MV-4-11 (cell line): ENCODE results near the gene RABGAP1L.
A peak's percentile ranks its signal among the peaks of the same experiment; 100 is the strongest.
"Not testable (repeated sequence)": the region's sequence is repeated elsewhere in the genome, so short reads cannot be mapped to it uniquely, and the experiment has no call there.

Experiments used
- DNase-seq: peaks from one replicate; lab custom pipeline; 2025; lab: John Stamatoyannopoulos, UW

The RABGAP1L gene

GRCh38 chr1:174999216-174999935 lies 840.1 kb downstream of the RABGAP1L start:
- peak; percentile 98 for DNase-seq

- DNase-seq, result no peak
Measured at GRCh38 chr1:174999936-175000696, 840.8 kb downstream of the RABGAP1L start, which contains the start of gene CACYBP. TSS of gene CACYBP (plus strand) at chr1:174999947. CDS start at chr1:175000181, 234 bp downstream.

- DNase-seq, result no peak
Measured at GRCh38 chr1:175000697-175001187, 841.4 kb downstream of the RABGAP1L start.

- DNase-seq, result no peak
Measured at GRCh38 chr1:175002910-175003517, 843.7 kb downstream of the RABGAP1L start.

DNA sequence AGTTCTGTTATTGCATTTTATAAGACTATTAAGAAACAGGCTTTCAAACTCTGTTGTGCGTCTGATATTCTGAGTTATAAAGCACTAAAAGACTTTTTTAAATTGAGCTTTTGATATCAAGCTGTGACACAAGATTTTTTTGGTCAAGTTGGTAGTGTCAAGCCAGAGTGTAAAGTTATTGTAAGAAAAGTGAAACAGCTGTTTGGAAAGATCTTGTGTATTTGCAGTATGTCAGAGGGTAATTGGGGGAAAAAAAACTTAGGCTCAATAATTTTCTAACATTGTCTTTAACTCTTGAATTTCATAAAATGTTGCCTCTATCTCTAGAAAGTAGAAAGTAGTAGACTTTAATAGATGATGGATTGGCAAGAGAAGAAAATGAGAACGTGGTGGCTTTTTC lies 844.2 kb downstream of the RABGAP1L start:
- DNase-seq, result no peak

GRCh38 chr1:175005085-175005783 lies 845.9 kb downstream of the RABGAP1L start:
- DNase-seq, result no peak

- peak; percentile 23 for DNase-seq
Measured at GRCh38 chr1:175009532-175009931, 850.2 kb downstream of the RABGAP1L start.

GRCh38 chr1:175013445-175013844 lies 854.1 kb downstream of the RABGAP1L start:
- no peak for DNase-seq

GRCh38 chr1:175015243-175015642 lies 855.9 kb downstream of the RABGAP1L start:
- no peak for DNase-seq

DNA sequence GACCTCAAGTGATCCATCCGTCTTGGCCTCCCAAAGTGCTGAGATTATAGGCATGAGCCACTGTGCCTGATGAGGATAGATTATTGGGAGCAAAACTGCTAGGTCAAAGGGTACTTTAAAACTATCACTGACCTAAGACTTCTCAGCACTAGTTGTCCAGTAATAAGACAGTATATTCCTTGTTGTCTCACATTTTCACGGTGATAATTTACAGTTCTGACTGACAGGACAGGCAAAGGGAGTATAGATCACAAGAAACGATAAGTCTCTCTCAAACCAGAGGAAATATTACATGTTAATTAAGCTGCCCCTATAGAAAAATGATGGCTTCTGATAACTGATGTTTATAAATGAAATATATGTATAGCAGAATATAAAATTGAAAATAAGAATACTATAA lies 860.2 kb downstream of the RABGAP1L start:
- no peak for DNase-seq

DNA sequence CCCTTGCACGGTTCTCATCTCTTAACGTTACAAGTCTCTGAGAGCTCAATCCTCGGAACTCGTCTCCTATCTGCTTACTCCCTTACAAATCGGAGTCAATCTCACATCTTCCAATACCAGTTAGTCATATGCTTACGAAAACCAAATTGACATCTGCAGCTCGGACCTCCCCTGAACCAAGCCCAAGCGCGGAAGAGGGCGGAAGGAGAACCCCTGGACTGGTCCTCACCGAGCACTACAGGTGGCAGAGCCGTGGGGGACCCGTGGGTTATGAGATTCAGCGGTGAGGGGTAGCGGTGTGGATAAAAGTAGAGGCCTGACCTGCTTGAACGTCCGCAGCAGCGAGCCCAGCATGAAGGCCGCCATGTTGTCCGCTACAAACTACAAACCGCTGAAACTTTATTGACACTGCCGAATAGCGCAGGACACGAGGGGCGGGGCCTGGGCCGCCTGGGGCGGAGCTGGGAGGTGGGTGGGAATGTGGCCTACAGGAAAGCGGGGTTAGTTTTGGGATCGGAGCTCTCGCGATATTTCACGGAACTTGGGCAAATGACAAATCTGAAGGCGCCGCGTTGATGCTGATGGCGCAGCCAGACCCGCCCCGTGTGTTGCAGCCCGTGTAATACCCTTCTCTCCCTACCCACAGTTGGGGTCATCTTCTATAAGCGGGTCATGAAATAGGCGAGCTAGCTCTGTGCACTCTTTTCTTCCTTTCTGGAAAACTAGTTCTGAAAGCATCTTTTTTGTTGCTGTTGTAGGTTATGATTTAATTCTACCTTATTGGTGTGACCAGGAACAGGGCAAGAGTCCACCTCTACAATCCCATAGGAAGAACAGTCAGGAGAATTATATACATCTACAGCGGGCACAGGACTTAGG lies 864.0 kb downstream of the RABGAP1L start, which contains the start of gene MRPS14:
MRPS14 (minus strand) TSS at position 383 of the 879 bp plus-strand sequence; CDS start at position 366, 17 bp downstream.
- peak; percentile 97 for DNase-seq

- DNase-seq, result not testable (repeated sequence)
Measured at GRCh38 chr1:175023922-175024242, 864.6 kb downstream of the RABGAP1L start.

DNA sequence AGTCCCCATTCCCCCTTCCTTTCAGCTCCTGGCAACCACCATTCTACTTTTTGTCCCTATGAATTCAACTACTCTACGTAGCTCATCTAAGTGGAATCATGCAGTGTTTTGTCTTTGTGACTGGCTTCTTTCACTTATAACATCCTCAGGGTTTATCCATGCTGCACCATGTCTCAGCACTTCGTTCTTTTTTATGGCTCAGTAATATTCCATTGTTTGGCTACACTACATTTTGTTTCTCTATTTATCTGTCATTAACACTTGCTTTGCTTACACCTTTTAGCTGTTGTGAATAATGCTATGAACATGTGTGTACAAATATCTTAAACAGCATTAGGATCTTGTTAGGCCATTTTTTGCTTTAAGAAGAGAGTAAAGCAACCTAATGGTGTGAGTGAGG lies 865.5 kb downstream of the RABGAP1L start:
- DNase-seq, result no peak

DNA sequence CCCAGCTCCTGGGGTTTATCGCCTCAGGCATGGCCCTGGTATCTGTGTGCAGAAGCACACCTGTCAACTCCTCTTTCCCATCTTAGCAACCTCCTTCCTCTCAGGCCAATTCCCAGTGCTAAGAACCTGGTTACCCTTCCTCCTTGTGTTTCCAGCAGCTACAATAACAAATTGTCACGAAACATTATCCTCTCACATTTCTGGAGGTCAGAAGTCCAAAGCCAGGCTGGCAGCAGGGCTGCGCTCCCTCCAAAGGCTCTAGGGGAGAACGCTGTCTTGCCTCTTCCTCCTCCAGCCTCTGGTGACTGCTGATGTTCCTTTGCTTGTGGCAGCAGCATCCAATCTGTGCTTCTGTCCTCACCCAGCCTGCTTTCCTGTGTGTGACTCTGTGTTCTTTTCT lies 874.6 kb downstream of the RABGAP1L start:
- no peak for DNase-seq

- no peak for DNase-seq
Measured at GRCh38 chr1:175034775-175035174, 875.5 kb downstream of the RABGAP1L start.

DNA sequence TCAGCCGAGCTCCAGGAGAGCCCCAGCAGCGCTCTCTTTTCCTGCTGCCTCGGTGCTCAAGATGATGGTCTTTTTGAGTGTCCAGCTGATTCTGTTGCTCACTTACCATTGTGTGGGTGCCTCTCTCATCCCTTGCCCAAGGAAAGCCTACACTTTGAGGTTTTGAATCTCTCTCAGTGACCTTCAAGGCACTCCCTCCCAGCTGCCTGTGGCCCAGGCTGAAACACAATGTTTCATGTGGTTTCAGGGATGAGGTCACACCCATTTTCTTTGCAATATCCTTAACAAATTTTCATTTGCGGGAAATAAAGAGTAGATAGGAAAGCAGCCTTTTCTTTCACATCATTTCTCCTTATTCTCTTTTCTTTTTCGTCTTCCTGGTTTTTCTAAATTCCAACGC lies 876.5 kb downstream of the RABGAP1L start:
- peak; percentile 48 for DNase-seq

DNA sequence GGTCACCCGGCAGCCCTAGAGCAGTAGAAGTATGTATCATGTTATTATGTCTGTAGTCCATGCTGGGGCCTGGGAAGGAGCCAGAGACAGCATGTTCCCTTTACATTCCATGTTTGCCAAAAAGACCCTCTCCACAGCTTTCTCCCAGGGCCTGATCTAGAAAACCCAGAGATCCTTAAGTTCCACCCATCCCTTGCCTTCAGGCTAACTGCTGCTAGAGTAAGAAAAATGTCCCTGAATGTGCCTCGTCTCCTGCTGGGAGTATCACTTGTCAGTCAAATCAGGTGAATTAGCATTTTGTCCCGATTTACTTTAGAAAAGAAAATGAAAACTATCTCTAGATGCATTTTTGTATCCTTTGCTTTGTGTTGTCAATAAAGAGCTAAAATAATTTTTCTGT lies 877.2 kb downstream of the RABGAP1L start:
- DNase-seq, result no peak

- DNase-seq, result no peak
Measured at GRCh38 chr1:175037416-175037815, 878.1 kb downstream of the RABGAP1L start.

DNA sequence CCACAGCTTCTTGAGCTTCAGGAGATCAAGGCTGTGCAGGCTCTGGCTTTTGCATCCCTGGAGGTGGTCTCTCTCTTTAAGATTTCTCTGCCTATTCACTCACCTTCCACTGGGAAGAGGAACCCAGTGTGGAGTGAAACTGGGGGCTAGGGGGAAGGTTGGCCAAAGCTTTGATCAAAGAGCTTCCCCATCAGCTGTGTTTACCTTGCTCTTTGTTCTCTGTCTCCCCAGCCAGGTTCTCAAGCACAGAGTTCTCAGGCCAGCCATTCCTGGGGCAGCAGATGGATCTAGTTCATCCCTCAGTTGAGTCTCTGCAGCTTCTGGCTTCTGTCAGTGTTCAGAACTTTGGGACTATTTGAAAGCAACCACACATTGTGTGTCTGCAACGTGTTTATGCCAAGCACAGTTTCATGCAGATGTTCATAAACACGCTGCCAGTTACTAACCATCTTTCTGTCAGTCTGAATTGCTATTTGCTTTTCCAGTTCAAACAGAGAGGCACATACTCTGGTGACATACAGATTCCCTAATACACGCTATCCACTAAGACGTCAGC lies 881.1 kb downstream of the RABGAP1L start:
- DNase-seq, result no peak

DNA sequence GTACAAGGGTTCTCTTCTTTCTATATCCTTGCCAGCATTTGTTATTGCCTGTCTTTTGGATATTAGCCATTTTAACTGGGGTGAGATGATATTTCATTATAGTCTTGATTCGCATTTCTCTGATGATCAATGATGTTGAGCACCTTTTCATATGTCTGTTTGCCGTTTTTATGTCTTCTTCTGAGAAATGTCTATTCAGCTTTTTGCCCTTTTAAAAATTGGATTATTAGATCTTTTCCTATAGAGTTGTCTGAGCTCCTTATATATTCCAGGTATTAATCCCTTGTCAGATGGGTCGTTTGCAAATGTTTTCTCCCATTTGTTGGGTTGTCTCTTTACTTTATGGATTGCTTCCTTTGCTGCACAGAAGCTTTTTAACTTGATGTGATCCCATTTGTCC lies 883.3 kb downstream of the RABGAP1L start:
- no peak for DNase-seq

GRCh38 chr1:175043824-175044223 lies 884.5 kb downstream of the RABGAP1L start:
- no peak for DNase-seq
